ENCODE data around the gene ZBTB21. TPM values are rescaled to one million over a fixed set of nuclear protein-coding genes. Genes with fewer than 3 reads are reported as not detected.

Gene ZBTB21
- total and polyA plus RNA-seq, 2 of the 8 experiments (the other 6 are each of a cell fraction or from before 2014, with no cell fraction given), result 3.9 to 17.8 TPM

GRCh38 chr21:42036313-42036712 is 26.2 kb upstream of the ZBTB21 start:
- H2BK120ac ChIP-seq (replicated peaks; ENCODE audit: low read depth, low read length), result no peak overlapping the region
- FAIRE-seq, result no peak
- H4K91ac ChIP-seq (replicated peaks; ENCODE audit: insufficient read length, low read length), result no peak overlapping the region
- no peak overlapping the region for H3K23ac ChIP-seq (ENCODE audit: insufficient read length)
- ChIA-PET CTCF (ENCODE audit: partially characterized antibody) (no interaction called here), POLR2A (ENCODE audit: partially characterized antibody) (no interaction called here)
- H4K5ac ChIP-seq (ENCODE audit: insufficient read length, low read depth, low read length), result no peak overlapping the region
- no peak overlapping the region for H3K18ac ChIP-seq (ENCODE audit: extremely low read depth, low read length)
- H3K36me3 ChIP-seq (ENCODE audit: control insufficient read depth in 2 of 4, insufficient read depth in 4 of 4, low read length in 3 of 4), result no peaks in the 10 kb centered on the region
- no peak overlapping the region for H2BK5ac ChIP-seq (ENCODE audit: low read depth, low read length)
- no peak overlapping the region for H3K4me2 ChIP-seq (ENCODE audit: insufficient read depth in 1 of 2, low read depth in 2 of 2, low read length in 2 of 2)
- no peaks in the 10 kb centered on the region for H3K23me2 ChIP-seq (ENCODE audit: low read depth, low read length)
- H3K56ac ChIP-seq (replicated peaks; ENCODE audit: insufficient read length, low read depth, low read length), result no peak overlapping the region
- H3K4me1 ChIP-seq (replicated peaks in 1 of 4; ENCODE audit: control insufficient read depth in 3 of 4, insufficient read depth in 4 of 4, low read length in 3 of 4), result no peaks in the 10 kb centered on the region; a peak in 1 of 7 replicates
- H3K9me3 ChIP-seq (ENCODE audit: insufficient read depth in 2 of 2, low read depth in 1 of 2, low read length in 1 of 2), result no peaks in the 10 kb centered on the region
- TF ChIP-seq FOSL1 (IDR thresholded peaks at IDR 0.05; ENCODE audit: insufficient read depth, low read depth, low read length), result no peak
- no peak for TF ChIP-seq RBBP5 (IDR thresholded peaks at IDR 0.05; ENCODE audit: borderline replicate concordance, low read depth, low read length)
- no peak for TF ChIP-seq NANOG (IDR thresholded peaks at IDR 0.05; ENCODE audit: insufficient read depth, low read depth, low read length, poor library complexity, severe bottlenecking)
- TF ChIP-seq CTBP2 (IDR thresholded peaks at IDR 0.05; ENCODE audit: borderline replicate concordance, insufficient read depth, insufficient read length, low read length), result no peak
- no peaks in the 10 kb centered on the region for H4K20me1 ChIP-seq (replicated peaks in 1 of 2; ENCODE audit: control insufficient read depth in 1 of 2, insufficient read depth in 2 of 2, low read length in 2 of 2)
- no peak overlapping the region for H4K8ac ChIP-seq (ENCODE audit: extremely low read depth, insufficient read depth, low read length)
- H3K4me3 ChIP-seq (ENCODE audit: extremely low read depth in 1 of 4, insufficient read depth in 2 of 4, low read depth in 3 of 4, low read length in 4 of 4), result no peak overlapping the region
- no peak overlapping the region for H2BK12ac ChIP-seq (ENCODE audit: low read depth, low read length)
- H2BK20ac ChIP-seq (ENCODE audit: low read length), result no peak overlapping the region
- H3K4ac ChIP-seq (replicated peaks; ENCODE audit: insufficient read length, low read depth, low read length), result no peak overlapping the region
- H3K79me2 ChIP-seq (ENCODE audit: control insufficient read depth in 1 of 2, insufficient read depth in 2 of 2, low read length in 2 of 2), result no peaks in the 10 kb centered on the region
- no peaks in the 10 kb centered on the region for H3K79me1 ChIP-seq (ENCODE audit: low read depth, low read length)
- no peak for DNase-seq (ENCODE audit: low read depth in 1 of 2, low spot score in 2 of 2)
- H2AFZ ChIP-seq (ENCODE audit: low read length), result no peak overlapping the region
- H3K14ac ChIP-seq (ENCODE audit: insufficient read length), result no peak overlapping the region
- H3K9ac ChIP-seq (replicated peaks in 1 of 4; ENCODE audit: extremely low read depth in 1 of 4, low read depth in 3 of 4, low read length in 3 of 4), result no peak overlapping the region
- 81% methylated on average over 2 of the region's 2 CpGs; no CpG with 5 or more reads in 1 of the 2 experiments for WGBS, 2 experiments (ENCODE audit: extremely low coverage in 1 of 2, insufficient coverage in 1 of 2, insufficient read length in 1 of 2, insufficient replicate concordance in 2 of 2, low coverage in 1 of 2, low lambda C conversion rate in 2 of 2, missing lambda C conversion rate in 1 of 2)
- H2AK5ac ChIP-seq (ENCODE audit: low read depth, low read length), result no peak overlapping the region
- no peak overlapping the region for H3K27ac ChIP-seq (ENCODE audit: low read depth, low read length)
- no peaks in the 10 kb centered on the region; a peak in 1 of 7 replicates for H3K27me3 ChIP-seq (replicated peaks in 1 of 4; ENCODE audit: control insufficient read depth in 3 of 4, extremely low read depth in 1 of 4, insufficient read depth in 3 of 4, low read length in 3 of 4)
- H2BK15ac ChIP-seq (ENCODE audit: low read length), result no peak overlapping the region
